NCI-H146 treated with DMSO at 0.1 percent for 48 hours (cell line): Measurements from ENCODE around the gene TMBIM1.
"Not testable (repeated sequence)": the region's sequence is repeated elsewhere in the genome, so short reads cannot be mapped to it uniquely, and the experiment has no call there.

Source experiments
- DNase-seq: peaks from one replicate; lab custom pipeline; 2025; ENCODE audit not compliant: unreplicated experiment; lab: John Stamatoyannopoulos, UW

TMBIM1 gene

DNA sequence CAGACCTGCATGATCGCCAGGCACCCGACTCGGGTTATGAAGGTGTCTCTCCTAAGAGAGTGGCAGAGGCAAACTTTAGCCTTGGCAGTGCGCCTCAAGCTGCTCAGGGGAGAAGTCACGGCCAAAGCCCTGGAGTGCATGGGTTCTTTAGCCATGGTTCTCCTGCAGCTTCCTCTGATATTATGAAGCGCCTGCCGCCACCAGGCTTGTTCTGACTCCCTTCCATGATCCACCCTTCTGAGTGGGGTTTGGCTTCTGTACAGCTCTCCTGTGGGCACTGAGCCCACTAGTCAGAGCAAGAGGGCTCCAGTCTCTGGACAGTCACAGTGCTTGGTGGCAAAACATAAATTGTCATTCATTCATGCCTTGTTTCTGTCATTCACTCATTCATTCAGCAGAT, 25.9 kb upstream of the TMBIM1 start:
- DNase-seq = no peak

DNA sequence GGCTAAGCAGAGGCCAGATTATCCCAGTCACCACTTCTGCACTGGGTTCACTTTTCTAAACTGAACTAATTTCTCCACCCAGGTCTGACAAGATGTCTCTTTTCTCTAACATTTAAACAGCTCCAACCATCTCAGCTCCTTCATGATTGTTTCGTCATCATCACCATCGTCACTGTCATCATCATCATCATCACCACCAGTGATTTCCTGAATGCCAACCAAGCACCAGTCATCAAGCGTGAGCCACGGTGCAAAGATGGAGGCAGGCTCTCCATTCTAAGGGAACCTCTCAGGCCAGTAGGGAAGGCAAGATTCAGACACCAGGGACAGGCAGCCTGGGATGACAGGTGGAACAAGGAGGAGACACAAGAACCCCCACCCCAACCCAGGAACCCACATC, 25.5 kb upstream of the TMBIM1 start:
- DNase-seq = no peak

DNA sequence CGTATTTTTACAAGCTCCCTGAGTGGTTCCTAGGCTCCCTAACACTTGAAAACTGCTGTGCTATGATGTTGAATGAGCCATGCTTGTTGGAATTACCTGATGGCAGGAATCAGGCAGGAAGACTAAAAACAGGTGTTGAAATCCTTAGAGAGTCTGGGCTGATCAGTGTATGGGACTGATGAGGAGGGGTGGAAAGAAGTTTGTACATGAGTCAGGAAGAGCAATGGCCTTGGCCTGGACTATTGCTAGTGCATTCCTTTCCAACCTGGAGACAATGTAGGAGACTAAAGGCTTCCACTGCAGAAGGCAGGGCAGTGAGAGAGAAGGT, 25.0 kb upstream of the TMBIM1 start:
- no peak for DNase-seq

DNA sequence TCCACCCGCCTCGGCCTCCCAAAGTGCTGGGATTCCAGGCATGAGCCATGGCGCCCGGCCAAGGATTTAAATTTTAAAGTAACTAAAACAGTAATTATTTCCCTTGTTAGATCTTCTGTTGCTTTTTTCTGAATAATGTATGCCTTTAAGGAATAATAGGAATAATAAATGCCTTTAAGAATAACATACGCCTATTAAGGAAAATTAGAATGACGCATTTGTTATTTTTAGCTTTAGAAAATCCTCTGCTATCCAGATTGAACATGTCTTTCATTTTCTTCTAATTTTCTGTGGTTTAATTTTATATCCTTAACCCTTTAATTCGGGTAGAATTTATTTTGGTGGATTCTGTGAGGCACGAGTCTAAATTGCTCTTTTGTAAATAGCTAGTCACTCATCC, 23.1 kb upstream of the TMBIM1 start:
- DNase-seq = no peak

DNA sequence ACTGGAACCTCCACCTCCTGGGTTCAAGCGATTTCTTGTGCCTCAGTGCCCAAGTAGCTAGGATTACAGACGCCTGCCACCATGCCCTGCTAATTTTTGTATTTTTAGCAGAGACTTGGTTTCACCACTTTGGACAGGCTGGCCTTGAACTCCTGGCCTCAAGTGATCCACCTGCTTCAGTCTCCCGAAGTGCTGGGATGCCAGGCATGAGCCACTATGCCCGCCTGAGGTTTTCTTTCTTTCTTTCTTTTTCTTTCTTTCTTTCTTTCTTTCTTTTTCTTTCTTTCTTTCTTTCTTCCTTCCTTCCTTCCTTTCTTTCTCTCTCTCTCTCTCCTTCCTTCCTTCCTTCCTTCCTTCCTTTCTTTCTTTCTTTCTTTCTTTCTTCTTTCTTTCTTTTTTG, 22.5 kb upstream of the TMBIM1 start:
- DNase-seq = not testable (repeated sequence)

DNA sequence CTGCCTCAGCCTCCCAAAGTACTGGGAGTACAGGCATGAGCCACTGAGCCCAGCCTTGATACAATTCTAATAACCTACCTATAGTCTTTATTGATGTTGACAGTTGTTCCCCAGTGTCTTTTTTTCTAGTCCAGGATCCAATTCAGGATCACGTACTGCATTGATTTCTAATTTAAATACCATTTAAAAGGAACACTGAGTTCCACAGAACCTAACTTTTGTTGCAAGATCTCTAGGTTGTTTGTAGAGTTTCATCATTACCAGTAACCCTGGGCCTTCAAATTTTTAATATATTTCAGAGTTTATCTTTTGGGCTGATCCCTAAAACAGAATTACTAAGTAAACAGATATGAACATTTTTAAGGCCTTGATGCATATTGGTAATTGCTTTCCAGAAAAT, 21.1 kb upstream of the TMBIM1 start:
- DNase-seq = no peak

DNA sequence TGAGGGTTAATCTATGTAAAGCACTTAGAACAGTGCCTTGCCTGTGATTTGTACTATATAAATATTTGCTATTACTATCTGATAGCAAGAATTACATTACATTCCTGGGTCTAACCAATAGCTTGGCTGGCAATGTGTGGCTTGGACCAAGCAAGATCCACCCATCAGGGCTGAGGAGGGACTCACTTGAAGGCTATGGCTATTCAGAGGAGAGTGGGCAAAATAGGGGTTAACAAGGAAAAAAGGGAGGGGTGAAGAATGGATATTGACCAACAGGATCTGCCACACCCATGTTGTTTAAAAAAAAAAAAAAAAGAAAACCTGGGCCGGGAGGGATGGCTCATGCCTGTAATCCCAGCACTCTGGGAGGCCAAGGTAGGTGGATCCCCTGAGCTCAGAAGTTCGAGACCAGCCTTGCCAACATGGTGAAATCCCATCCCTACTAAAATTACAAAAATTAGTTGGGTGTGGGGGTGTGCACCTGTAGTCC, 20.0 kb upstream of the TMBIM1 start:
- no peak for DNase-seq

DNA sequence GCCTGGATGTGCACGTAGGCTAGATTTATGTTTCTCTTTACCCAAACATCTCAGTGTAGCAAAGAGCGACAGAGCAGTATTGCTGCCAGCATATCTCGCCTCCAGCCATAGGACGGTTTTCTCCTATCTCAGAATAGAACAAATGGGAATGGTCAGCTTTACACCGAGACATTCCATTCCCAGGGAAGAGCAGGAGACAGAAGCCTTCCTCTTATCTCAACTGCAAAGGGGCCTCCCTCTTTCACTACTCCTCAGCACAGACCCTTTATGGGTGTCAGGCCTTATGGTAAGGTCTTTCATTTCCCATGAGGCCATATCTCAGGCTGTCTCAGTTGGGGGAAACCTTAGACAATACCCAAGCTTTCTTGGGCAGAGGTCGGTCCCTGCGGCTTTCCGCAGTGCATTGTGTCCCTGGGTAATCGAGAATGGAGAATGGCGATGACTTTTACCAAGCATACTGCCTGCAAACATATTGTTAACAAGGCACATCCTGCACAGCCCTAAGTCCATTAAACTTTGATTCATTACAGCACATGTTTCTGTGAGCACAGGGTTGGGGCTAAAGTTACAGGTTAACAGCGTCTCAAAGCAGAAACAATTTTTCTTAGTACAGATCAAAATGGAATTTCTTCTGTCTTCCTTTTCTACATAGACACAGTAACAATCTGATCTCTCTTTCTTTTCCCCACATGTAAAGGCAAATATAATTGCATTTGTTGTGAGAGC, 19.4 kb upstream of the TMBIM1 start:
- not testable (repeated sequence) for DNase-seq

DNA sequence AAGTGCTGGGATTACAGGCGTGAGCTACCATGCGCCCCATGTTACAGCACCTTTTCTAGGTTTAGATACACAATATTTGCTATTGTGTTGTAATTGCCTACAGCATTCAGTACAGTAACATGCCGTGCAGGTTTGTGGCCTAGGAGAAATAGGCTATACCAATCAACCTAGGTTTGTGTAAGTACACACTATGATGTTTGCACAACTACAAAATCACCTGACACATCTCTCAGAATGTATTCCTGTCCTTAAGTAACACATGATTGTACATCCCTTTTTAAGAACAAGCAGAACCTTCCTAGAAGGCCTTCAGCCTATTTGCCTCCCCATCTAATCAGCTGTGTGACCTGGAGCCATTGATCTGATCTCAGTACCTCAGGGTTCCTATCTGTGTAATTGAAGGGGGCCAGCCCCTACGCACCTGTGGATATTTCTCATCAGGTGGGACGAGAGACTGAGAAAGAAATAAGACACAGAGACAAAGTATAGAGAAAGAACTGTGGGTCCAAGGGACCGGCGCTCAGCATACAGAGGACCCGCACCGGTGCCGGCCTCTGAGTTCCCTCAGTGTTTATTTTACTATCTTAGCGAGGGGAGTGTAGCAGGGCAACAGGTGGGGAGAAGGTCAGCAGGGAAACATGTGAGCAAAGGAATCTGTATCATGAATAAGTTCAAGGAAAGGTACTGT, 18.7 kb upstream of the TMBIM1 start:
- no peak for DNase-seq

DNA sequence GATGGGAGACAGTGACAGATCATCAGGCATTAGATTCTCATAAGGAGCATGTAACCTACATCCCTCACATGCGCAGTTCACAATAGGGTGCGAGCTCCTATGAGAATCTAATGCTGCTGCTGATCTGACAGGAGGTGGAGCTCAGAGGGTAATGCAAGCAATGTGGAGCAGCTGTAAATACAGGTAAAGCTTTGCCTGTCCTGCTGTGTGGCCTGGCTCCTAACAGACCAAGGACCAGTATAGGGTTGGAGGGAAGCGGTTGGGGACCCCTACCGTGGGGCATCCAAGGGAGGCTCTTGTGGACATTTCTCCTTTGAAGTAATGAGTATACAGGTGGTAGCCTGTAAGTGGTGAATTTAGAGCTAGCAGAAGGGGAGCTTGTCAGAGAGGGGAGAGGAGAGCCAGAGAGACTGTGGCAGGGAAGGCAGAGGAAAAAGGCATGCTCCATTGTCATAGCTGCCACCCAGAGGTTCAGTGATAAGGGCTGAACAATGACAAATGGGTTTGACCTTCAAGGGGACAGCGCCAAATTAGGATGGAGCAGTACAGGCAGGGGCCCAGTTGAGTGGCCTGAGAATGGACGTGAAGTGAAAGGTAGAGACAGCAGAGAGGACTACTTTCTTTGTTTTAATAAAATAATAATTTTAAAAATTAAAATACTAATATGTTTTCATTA, 15.2 kb upstream of the TMBIM1 start:
- DNase-seq = no peak

DNA sequence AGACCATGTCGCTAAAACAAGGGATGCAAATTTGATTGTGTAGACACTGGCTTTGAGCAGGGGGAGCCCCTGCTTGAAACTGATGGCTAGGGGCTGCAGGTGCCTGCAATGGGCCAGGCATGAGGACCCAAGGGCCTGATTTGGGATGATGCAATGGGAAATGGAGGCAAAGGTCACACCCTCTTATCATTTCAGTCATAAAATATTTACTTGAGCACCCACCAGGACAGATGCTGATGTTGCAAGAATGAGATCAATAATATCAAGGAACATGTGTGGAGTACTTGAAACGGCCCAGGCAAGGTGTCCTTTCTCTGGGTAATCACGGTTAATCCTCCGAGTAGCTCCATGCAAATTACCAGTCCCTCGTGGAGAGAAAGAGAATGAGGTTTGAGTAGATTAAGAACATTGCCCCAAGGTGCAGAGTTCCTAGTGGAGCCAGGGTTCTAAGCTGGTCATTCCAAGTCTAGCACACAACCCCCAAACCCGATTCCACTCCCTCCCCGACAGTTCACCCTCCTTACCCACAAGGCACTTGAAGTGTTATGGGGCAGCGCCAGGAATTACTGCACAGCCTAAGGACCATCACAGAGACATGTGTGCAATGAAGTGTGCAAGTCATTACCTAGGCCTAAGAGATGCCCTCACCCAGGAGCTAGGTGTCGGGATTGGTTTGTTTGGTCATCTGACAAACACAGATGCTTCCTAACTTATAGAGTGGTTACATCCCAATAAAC, 14.0 kb upstream of the TMBIM1 start:
- DNase-seq = no peak

DNA sequence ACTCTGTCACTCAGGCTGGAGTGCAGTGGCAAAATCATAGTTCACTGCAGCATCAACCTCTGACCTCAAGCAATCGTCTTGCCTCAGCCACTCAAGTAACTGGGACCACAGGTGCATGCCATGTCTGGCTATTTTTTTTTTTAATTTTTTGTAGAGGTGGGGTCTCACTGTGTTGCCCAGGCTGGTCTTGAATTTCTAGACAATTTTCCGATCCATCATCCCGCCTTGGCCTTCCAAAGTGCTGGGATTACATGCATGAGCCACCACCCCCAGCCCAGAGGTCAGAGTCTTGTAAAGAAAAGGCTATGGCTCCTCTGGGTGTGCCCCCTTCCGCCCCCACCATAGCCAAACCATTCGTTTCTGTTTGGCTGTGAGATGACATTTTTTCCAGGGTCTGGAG, 13.1 kb upstream of the TMBIM1 start:
- no peak for DNase-seq

DNA sequence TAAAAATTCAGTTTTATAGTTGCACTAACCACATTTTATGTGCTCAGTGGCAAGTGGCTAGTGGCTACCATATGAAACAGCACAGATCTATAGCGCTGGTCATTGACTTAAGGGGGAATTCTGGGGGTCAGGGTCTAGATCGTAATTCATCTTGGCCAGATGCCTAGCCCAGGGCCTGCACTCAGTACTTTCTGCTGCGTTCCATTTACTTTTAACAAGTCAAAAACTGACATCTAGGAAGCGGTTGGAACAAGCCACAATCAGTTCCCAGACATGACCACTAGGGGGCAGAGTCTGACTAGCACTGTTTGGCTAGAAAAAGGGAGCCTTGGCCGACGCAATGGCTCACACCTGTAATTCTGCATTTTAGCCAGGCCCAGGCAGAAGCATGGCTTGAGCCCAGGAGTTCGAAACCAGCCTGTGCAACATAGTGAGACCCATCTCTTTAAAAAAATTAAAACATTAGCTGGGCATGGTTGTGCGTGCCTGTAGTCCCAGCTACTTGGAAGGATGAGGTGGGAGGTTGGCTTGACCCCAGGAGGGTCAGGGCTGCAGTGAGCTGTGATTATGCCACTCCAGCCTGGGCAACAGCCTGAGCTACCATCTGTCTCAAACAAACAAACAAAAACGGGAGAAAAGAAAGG, 9.0 kb upstream of the TMBIM1 start:
- peak; percentile 68 for DNase-seq

DNA sequence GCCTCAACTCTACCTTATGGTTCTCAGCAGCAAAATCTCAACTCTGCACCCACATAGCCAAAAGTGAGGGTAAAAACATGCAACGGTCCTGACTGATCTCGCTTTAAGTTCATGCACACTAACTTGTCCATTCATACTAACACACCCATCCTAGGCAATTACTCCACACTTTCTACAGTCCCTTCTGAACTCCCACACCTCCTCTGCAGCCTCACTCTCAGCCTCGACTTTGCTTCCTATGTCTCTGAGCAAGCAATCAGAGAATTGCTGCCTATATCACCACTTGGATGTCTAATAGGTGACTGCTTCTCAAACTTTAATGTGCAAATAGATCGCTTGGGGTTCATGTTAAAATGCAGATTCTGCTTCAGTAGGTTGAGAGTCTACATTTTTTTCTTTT, 7.8 kb upstream of the TMBIM1 start:
- no peak for DNase-seq

DNA sequence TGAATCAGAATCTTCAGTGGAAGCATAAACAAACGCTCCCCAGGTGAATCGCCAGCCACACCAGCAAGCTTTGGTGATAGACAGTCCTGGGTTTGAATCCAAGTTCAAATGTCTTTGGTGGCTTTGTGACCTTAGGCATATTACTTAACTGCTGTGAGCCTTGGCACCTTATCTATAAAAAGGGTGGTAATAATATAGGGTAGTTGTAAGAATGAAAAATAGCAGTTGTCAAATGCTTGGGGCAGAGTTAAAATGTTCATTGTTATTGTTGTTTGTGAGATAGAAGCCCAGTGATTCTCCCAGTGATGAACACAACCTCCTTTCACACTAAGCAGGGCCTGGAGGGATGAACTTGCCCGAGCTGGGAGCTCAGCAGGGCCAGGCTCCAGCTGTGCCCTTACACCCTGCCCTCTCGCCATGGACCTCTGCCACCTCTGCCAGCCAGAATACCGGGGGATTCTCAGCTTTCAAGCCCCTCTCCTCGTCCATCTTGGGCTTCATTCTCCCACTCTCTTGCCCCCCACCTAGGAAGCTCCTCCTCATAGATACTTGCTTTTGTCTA, 6.1 kb upstream of the TMBIM1 start:
- no peak for DNase-seq

DNA sequence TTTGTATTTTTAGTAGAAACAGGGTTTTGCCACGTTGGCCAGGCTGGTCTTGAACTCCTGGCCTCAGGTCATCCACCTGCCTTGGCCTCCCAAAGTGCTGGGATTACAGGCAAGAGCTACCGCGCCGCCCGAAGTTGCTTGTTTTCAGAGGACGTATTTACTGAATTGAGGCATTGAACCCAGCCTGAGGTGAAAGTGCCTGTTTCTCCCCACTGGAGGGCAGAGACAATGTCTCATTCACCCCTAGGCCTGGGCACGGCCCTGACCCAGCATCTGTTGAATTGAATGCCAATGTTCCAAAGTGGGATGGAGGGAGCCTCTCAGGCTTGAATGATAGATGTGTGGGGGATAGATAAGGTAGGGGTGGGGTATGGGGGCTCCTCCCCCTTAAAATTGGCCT, 4.5 kb upstream of the TMBIM1 start:
- DNase-seq = no peak

DNA sequence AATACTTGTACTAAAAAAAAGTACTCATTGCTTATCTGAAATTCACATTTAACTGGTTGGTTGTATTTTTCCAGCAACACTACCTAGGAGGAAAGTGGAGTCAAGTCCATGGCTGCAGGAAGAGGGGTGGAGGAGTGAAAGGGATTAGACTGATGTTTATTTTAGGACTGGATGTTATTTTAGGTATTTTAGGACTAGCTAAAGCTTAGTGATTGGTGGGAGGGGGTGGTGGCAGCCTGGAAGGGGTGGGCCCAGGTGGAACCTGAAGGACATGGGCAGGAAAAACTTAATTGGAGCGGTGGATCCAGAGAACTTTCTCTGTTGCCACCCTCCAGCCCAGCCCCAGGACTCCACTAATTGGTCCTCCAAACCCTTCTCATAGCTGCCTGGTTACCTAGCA, 3.9 kb upstream of the TMBIM1 start:
- no peak for DNase-seq

DNA sequence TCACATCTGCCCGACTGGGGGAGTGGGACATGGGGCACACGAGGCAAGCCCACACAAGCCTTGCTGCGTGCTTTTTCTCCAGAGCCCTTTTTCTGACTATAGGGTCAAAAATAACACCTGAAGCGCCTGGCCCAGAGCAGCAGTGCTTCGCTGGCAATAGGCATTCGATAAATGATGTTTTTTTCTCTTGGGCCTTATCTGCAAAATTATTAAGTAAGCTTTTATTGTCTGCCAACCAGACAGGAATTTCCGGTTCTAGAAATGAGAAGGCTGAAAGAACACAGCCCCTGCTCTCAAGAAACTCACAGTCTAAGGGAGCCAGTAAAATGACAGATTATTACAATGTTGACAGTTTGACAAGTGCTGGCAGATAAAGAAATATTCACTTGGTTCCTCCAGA, 2.7 kb upstream of the TMBIM1 start:
- no peak for DNase-seq

DNA sequence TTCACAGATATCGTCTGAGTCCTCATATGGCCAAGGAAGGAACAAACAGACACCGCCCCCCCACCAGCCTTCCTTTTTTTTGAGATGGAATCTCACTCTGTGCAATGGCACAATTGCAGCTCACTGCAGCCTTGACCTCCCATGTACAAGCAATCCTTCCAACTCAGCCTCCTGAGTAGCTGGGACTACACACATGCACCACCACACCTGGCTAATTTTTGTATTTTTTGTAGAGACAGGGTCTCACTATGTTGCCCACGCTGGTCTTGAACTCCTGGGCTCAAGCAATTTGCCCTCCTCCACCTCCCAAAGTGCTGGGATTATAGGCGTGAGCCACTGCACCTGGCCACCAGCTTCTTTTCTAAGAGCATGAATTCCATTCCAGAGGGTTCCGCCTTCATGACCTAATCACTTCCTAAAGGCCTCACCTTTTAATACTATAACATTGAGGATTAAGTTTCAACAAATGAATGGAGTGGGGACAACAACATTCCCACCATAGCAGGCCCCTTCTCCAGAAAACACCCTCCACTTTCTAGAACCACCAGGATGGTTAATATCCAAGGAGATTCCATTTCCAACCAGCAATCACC, 2.2 kb upstream of the TMBIM1 start:
- no peak for DNase-seq

DNA sequence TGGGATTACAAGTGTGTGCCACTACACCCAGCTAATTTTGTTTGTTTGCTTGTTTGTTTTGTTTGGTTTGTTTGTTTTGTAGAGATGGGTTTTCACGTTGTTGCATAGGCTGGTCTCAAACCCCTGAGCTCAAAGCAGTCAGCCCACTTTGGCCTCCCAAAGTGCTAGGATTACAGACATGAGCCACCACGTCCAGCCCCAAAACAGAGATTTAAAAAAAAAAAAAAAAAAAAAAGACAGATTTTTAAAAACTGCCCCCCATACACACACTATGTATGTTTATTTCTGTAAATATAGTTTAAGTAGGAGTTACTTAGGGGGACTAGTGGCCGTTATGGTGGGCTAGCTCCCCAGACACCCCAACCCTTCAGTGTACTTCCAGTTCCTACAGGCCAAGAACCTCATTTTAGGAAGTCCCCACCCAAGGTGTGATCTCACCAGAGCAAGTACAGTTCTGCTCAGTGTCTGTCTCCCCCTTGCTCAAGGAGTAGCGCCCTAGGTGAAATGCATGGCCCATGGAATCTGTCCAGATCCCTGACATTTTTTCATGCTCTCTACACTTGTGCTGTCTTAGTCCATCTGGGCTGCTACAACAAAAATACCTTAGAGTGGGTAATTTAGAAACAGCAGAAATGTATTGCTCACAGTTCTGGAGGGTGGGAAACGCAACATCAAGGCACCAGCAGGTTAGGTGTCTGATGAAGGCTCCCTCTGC, 1.6 kb upstream of the TMBIM1 start:
- DNase-seq = no peak
